T-helper 2 cell treated with Interferon-gamma antibody and Interleukin-4, amounts not matched to agents 100 ng/mL and 5 ng/mL, for 36 hours (primary cell): ENCODE data around the gene MR1. TPM values are rescaled to one million over a fixed set of nuclear protein-coding genes. Genes with fewer than 3 reads are reported as not detected.

Source experiments
- intact Hi-C: fragments of 100-400 bp; cut with micrococcal nuclease; formaldehyde crosslinking; loops from one replicate; pipeline ENCODE4 v1.15.1; 2023
- total RNA-seq: library from RNA; stranded (reverse); gene quantifications from 2 replicates; pipeline ENCODE4 v1.2.3, GENCODE V29; 2022

The MR1 gene
- total RNA-seq, 1 donor from 2014 or later, result 28.7 TPM

DNA sequence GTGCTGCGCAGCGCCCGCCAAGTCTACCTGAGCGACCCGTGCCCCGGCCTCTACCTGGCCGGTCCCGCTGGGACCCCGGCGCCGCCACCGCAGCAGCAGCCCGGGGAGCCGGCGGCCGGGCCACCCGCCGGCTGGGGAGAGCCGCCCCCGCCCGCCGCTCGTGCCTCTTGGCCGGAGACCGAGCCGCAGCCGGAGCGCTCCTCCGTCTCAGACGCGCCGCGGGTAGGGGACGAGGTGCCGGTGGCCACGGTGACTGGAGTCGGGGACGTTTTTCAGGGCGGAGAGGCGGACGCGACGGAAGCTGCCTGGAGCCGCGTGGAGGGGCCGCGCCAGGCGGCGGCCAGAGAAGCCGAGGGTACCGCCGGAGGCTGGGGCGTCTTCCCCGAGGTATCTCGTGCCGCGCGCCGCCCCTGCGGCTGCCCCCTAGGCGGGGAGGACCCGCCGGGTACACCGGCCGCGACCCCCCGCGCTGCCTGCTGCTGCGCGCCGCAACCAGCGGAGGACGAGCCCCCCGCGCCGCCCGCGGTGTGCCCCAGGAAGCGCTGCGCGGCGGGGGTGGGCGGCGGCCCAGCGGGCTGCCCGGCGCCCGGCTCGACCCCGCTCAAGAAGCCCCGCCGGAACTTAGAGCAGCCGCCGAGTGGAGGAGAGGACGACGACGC, 55.4 kb downstream of the MR1 start:
- intact Hi-C loops, result loop anchor here (5.0 to 10.0 kb wide), 3 partner anchors 204 to 1134 kb away; partner anchors contain the start of gene CEP350

DNA sequence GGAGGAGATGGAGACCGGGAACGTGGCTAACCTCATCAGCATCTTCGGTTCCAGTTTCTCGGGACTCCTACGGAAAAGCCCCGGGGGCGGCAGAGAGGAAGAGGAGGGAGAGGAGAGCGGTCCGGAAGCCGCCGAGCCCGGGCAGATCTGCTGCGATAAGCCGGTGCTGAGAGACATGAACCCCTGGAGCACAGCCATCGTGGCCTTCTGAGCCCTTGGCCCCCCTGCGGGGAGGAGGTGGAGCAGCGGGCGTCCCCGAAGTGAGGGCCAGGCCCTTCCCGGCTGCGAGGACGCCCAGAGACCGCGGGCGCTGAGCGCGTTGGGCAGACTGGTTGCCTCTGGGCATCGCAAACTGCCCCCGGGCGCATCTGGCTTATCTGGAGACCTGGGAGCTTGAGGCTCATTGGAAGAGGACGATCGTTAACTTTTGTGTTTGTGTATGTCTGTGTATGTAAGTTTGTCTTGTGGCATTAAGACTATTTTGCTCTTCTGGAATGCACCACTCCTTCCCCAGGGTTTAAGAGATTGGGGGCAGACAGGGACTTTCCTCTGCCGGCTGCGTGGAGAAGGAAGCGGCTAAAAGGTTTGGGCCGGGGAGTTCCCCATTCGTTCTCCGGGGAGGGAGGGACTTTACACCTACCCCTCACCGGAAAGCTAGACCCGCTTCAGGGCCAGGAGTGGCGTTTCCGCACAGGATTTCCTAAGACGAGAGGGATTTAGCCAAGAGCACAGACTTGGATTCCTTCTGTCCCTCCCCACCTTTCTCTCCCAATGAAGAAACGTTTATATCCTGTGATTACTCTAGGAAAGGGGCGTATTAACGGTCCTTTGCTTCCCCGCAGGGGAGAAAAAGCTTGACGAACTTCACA, 56.1 kb downstream of the MR1 start:
- intact Hi-C loops, result loop anchor here (1.0 to 10.0 kb wide), 6 partner anchors 9 to 1135 kb away; partner anchors contain the start of genes CEP350 and QSOX1

DNA sequence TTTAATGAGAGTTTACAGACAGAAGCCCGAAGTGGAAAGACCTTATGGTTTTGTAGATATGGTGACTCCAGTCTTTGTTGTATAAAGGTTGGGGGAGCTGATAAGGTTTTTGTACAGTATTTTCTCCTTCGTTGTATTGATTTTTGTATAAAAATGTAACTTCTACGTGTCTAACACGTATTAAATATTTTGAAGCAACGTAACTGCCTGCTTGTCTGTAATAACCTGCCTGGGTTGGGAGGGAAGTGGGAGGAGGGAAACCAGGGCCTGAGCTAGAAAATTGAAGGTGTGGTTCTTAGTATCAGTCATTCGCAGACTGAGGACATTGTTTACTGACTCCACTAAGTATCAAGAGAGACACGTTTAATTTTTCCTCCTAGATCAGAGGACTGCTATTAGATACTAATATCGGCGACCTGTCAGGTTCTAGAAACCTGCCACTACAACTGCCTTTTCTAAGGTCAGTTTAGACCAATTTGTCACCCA, 56.9 kb downstream of the MR1 start:
- intact Hi-C loops, result loop anchor here (1.0 to 10.0 kb wide), 3 partner anchors 9 to 936 kb away; partner anchors contain the start of gene QSOX1

DNA sequence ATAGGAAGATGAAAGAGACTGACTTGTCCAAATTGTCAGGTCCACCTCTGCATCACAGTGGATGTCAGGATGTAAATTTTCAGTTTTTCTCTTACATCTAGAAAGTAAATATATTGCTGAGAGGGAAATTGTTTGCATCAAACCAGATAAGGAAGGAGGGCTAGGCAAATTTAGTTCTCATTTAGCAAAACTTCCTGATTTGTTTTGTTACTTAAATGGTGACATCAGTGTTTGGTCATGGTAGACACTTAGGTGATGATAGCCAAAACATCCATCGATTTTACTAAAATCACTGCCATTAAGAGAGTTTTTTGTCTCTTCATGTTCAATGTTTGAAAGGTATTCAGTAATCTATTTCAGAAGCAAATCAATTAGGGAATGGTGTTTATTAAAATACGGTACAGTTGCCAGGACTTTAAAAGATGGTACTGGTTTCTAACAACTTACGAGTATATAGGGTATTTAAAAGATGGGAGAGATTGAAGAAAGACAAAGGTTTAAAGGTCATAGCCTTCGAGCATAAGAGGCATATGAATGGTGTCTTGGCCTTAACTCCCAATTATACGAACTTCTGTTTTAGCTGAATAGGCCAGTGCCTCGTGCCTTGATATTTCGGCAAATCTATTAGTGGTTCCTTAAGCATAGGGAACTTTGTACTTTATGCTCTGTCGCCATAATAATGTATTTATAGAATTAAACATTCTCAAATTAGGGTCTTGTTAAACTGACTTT, 57.7 kb downstream of the MR1 start:
- intact Hi-C loops, result loop anchor here (10.0 kb wide), 1 partner anchor 937 kb away; the partner anchor contains the start of gene QSOX1

DNA sequence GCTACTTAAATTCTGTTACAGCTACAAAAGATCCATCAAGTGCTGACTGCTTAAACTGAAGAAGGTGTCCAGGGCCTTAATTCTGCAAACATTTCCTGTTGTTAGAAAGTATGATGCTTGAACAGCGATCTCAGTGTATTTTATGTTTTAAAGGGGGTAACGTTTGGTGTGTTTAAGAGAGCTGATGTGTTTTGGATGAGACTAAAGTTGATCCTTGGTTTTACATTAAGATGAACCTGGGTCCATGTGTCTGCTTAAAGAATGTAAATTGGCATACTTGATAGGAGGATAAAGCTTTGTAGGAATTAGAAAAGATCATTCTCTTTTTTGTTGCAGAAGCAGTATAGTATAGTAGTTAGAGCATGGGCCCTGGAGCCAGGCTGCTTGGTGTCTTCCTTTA, 58.3 kb downstream of the MR1 start:
- intact Hi-C loops, result loop anchor here (10.0 kb wide), 1 partner anchor 937 kb away; the partner anchor contains the start of gene QSOX1

DNA sequence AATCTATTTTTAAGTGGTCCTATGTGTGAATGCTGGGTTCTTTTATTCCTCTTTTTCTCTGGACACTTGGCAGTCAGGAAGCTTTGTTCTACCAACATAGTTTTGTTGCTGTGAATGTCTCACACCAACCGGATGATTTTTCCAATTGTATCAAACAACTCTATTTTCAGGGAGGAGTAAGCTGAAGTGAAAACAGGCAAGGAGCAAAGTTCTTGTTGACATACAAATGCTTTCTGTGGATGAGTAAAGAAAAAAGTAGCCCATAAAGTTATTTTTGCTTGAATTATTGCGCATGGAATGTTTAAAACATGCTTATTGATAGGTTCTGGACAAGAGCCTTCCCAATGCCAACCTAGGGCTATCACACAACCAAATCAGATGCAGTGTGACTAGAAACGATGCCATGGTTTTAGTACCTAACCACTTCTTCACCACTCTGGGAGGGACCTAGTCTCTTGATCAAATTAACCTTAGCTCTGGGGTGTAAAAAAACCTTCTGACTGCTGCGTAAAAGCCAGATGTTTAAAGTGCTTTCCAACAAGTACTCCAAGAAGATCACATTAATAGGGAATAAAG, 59.2 kb downstream of the MR1 start:
- intact Hi-C loops, result loop anchor here (10.0 kb wide), 1 partner anchor 938 kb away; the partner anchor contains the start of gene QSOX1

DNA sequence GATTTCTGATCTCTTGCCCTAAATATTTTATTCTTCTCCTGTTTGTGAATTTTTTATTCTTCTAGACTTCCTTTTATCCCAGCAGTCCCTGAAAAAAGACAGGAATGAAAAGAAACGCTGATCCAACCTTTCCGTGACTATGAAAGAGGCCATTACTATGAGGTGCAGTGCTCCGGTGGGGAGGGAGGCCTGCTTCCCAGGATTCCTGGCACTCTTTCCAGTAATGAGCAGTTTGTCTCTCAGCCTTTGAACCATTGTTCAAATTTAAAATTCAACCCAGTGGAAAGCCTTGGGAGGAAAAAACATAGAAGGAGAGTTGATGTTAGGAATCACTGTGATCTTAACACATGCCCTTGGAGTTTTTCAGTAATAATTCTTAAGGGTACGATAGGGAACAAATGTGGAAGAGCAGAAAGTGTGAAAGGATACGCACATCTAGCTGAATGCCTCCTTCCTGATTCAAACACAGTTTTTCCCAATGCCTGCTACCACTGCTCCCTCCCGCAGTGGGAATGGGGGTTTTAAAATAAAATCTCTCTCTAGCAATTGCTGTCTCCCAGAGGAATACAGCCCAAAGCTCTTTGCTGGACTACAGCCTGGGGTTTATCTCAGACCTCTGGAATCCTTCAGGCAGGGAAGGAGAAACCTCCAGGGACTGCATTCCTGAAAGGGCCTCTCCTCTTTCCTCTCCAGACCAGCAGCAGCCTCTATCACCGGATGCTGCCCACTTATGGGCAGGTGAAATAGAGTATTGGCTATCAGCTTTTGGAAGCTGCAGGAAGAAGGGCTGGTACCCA, 60.8 kb downstream of the MR1 start:
- intact Hi-C loops, result loop anchor here (10.0 kb wide), 1 partner anchor 940 kb away; the partner anchor contains the start of gene QSOX1

DNA sequence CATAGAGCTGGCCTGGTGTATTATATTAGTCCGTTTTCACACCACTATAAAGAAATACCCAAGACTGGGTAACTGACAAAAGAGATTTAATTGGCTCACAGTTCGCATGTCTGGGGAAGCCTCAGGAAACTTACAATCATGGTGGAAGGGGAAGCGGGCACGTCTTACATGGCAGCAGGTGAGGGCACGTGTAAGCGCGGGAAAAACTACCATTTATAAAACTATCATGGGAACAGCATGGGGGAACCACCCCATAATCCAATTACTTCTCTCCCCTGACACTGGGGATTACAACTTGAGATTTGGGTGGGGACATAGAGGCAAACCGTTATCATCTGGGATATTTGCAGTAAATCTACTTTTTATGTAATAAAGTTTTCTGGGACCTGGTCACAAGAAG, 61.5 kb downstream of the MR1 start:
- intact Hi-C loops, result loop anchor here (10.0 kb wide), 1 partner anchor 940 kb away; the partner anchor contains the start of gene QSOX1

DNA sequence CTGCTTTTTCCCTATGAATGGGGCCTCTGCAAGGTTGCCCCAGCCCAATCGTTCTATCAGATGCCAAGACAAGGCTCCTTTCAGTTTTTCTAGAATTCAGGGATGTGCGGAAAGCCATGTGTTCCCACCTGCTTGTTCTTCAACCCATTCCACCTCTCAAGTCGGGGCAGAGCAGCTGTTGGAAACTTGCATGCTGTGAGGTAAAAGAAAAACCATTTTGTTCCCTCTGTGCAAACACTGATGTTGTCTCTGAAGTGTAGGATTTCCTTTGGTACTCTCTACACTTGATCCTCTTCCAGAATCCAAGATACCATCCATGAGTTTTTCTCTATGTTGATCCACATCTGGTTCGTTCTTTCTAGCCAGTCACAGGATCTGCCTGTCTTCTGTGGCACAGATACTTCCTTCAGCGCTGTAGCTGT, 62.0 kb downstream of the MR1 start:
- intact Hi-C loops, result loop anchor here (10.0 kb wide), 1 partner anchor 941 kb away; the partner anchor contains the start of gene QSOX1

DNA sequence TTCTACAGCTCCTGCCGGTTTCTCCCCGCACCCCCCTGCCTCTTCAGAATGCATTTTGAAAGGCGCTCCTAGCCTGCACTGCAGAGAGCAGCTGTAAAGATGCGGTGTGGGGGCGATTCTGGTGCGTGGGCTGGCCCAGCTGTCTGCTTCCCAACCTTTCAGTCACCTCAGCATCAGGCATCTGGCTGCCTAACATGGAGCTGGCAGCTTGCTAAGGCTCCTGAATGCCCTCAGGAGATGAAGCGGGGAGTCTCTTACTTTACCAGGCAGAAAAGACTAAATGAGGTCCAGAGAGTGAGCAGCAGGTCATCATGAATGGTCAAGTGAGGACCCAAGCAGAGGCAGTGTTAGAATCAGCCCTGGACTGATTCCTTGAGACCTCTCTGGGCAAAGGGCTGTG, 63.5 kb downstream of the MR1 start:
- intact Hi-C loops, result loop anchor here (10.0 kb wide), 1 partner anchor 942 kb away; the partner anchor contains the start of gene QSOX1

DNA sequence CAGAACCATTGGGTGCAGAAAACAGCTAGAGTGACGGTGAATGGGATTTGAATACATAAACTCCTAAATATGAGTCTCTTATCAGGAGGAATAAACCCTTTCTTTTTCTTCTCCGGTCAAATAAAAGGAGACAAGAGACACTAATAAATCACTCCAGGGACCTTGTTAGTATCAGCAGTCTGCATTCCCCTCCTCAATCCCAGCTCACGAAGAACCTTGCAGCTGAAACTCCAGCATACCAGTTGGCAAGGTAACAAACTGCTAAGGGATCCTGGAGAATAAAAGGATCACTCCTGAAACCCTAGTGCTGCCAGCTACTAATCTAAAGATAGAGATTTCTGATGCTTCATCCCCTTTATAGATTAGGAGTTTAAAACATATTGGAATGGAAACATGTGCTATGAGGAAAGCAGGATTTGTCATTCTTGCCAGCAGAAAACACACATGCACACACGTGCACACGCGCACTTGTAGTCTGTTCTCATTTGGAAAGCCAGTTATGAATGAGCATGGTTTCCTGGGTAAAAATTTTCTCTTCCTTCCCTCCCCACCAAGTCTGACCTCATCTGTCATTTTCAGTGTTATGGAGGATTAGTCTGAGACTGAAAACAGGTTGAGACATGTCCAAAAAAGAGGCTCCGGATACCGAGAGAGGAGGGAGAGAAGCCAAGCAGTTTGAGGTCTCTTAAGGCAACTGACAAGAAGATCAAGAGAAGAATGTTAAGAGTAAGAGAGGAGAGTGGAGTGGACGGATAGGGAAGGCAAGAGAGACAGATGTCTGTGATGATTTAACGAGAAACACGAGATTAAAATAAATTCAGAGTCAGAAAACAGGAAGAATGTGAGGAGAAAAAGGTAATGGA, 65.6 kb downstream of the MR1 start:
- intact Hi-C loops, result loop anchor here (1.0 to 10.0 kb wide), 2 partner anchors 9 to 945 kb away; partner anchors contain the start of gene QSOX1

DNA sequence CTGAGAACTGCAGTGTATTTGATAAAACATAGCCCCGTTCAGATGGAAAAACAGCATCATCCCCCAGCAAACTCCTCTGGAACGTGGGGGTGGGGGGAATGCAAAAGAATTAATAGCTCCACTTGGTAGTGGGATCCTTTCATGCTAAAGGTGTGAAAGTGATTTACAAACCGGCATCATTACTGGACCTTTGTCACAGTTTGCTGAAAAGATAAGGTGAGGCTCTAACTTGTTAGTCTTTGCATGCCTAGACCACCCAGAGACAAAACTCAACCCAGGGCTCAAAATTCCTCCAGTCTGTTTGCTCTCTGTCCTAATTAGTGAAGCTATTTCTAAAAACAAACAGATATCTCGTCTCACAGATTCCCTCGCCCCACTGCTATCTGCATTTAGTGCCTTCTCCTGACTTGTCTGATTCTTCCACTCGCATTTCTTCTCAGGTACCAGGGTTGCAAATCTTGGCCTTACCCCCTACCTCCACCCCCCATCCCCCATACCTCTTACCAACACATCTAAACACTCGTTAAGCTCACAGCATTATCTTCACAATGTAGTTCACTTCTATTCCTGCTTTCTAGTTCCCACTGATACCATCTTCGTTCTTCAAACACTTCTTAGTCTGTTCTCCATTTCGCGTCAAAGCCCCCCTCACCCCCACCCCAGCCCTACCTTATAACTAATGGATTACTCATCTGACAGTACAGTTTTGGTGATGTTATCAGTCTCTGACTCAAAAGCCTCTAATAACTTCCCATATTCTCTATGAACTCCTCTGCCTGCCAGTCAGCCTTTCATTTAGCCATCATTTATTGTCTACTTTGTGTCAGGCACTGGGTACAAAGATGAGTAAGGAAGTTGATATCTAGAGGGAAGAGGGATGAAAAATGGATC, 66.5 kb downstream of the MR1 start:
- intact Hi-C loops, result no loop called here

DNA sequence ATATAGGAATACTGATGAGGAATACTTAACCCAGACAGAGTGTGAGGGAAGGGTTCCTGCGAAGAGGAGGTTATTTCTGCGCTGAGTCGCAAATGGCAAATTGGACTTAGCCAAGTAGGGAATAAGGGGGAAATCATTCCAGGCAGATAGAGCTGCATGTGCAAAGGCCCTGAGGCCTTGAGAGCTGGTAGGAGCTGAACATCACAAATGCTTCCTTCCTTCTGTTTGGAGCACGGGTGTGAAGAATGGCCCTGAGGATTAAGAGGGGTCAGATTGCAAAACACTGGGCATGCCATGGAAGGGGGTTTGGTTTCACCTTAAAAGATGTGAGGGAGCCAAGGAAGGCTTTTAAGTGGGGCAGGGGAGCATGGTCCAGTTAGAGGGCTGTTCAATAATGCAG, 67.2 kb downstream of the MR1 start:
- intact Hi-C loops, result no loop called here

DNA sequence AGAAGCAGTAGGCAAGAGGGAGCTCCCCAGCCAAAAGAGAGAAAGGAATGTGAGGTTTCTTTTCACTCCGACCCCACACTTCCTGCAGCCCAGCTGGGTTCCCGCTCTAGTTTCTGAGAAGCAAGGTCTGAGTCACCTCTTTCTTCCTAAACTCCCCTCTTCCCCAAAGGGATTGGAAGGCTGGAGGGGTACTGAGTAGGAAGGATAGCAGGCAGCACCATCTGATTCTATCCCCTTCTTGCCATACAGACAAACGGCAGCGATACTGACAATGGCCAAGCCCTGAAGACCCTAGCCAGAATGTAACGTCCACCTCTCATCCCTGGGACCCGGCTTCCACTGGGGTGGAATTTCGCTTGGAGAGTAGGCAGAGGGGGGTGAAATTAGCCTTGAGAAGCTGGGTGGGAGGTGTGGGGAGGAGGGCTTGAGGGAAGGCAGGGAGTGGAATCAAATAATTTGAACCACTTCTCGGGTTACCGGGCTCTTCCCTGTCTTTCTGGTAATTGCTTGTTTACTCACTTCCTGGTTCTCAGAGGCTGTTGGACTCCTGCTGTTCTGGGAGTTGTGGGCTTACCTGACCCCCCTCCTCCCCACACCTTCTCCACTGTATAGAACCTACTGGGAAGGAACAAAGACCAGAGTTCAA, 67.9 kb downstream of the MR1 start:
- intact Hi-C loops, result no loop called here

DNA sequence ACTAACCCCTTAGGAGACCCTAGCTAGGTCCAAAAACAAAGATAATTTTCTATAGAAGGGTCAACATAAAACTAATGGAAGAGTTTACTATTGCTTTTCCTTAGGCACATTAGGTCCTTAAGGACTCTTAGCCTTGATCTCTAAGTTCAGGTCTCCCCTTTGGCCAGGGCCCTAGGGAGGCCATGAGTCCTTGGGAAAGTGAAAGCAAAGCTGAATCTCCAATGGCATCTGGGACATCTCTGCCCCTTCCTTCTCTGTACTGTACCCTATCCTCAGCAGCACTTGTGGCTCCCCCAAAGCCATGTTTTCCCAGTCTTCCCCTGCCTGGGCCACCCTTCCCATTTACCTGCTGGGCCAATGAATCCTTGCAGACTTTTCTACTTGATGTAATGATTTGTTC, 69.1 kb downstream of the MR1 start:
- intact Hi-C loops, result no loop called here

DNA sequence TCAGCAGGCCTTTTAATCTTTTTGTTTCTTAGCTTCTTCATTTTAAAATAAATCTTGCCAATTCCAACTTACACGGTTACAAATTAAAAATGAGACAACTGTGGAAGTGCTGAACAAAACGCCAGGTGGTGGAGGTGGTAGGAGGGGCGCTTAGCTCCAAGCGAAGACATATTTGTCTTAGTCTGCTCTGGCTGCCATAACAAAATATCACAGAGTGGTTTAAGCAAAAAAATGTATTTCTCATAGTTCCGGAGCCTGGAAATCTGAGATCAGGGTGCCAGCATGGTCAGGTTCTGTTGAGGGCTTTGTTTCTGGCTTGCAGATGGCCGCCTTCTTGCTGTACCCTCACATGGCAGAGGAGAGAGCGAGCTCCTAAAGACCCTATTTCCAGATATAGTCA, 69.6 kb downstream of the MR1 start:
- intact Hi-C loops, result no loop called here
